ENCODE measurements around the gene RBCK1. TPM values are rescaled to one million over a fixed set of nuclear protein-coding genes. Genes with fewer than 3 reads are reported as not detected.
"Not testable (repeated sequence)": the region's sequence is repeated elsewhere in the genome, so short reads cannot be mapped to it uniquely, and the experiment has no call there.

RBCK1 gene
- total and polyA plus RNA-seq, 12 donors: 55.2 to 339 (median 128) TPM

DNA sequence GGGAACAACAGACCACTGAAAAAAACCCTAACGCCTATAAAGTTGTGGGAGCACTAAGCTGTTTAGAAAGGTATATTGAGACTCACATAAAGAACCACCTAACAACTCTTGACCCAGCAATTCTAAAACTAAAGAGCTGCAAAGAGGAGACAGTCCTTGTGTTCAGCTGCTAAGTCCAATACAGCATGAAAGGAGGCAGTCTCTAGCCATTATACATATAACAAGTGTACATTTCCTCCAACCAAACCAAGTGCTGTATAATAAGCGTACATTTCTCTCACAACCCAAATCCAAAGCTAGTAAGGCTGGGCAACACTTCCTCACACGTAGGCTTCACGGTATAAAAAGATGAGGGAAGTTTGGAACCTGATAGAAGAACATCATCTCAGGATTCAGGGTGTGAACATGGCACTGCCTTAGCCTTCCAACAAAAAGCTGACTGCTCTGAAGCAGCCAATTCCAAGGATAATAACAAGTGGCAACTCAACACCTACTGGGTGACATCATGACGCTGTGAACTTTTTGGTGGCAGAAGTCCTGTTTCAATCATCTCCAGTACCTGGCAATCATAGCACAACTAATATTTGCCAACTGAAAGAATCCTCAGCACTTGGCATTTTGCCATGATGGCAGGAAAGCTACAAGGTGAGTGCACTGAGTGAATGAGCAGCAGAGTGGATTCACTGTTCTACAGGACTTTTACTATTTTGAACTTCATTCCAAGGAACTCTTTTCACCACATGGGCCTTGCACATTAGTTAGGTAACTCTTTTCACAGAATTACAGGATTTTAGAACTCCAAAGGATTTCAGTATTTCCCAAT is 37.6 kb downstream of the RBCK1 start:
- no peak for TF ChIP-seq POLR2A (IDR thresholded peaks at IDR 0.05)
- TF ChIP-seq, protein P1, sequence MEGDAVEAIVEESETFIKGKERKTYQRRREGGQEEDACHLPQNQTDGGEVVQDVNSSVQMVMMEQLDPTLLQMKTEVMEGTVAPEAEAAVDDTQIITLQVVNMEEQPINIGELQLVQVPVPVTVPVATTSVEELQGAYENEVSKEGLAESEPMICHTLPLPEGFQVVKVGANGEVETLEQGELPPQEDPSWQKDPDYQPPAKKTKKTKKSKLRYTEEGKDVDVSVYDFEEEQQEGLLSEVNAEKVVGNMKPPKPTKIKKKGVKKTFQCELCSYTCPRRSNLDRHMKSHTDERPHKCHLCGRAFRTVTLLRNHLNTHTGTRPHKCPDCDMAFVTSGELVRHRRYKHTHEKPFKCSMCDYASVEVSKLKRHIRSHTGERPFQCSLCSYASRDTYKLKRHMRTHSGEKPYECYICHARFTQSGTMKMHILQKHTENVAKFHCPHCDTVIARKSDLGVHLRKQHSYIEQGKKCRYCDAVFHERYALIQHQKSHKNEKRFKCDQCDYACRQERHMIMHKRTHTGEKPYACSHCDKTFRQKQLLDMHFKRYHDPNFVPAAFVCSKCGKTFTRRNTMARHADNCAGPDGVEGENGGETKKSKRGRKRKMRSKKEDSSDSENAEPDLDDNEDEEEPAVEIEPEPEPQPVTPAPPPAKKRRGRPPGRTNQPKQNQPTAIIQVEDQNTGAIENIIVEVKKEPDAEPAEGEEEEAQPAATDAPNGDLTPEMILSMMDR (IDR thresholded peaks at IDR 0.05): no peak
- Histone ChIP-seq H3K4me3 (no peak overlapping the region), H3K9me3 (replicated peaks in 1 of 3) (no peaks in the 10 kb centered on the region), H3K27me3 (no peaks in the 10 kb centered on the region), H3K36me3 (replicated peaks in 1 of 2) (peaks cover 0 to 59% of the 10 kb centered on the region in 2 donors), H3K4me1 (replicated peaks in 1 of 2) (peaks cover 24% of the 10 kb centered on the region in 2 donors), H3K27ac (peak overlapping the region in 4 of 5 donors; percentile 0 to 76 (median 53))
- WGBS, 4 donors: 90 to 95% (median 91%) methylated on average over 5 of the region's 5 CpGs
- intact Hi-C loops (cut with DNase I): no loop called here
- DNase-seq: peak in 1 of 7 donors; percentile 13

DNA sequence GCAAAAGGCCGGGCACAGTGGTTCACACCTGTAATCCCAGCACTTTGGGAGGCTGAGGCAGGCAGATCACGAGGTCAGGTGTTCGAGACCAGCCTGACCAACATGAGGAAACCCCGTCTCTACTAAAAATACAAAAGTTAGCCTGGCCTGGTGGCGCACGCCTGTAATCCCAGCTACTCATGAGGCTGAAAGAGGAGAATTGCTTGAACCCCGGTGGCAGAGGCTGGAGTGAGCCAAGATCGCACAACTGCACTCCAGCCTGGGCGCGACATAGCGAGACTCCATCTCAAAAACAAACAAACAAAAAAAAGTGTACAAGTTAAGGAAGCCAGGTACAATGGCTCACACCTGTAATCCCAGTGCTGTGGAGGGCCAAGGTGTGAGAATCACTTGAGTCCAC is 43.9 kb downstream of the RBCK1 start:
- peaks cover 0 to 10% of the 10 kb centered on the region in 2 donors for H3K36me3 ChIP-seq (replicated peaks in 1 of 2)
- H3K27me3 ChIP-seq; H3K9me3 ChIP-seq (replicated peaks in 1 of 3); H3K4me1 ChIP-seq (replicated peaks in 1 of 2); H3K4me3 ChIP-seq; H3K27ac ChIP-seq; intact Hi-C loops (cut with DNase I): not testable (repeated sequence)
- DNase-seq: peak in 1 of 7 donors; percentile 35
- 86 to 95% (median 91%) methylated on average over 9 to 11 of the region's 11 CpGs for WGBS, 4 donors

DNA sequence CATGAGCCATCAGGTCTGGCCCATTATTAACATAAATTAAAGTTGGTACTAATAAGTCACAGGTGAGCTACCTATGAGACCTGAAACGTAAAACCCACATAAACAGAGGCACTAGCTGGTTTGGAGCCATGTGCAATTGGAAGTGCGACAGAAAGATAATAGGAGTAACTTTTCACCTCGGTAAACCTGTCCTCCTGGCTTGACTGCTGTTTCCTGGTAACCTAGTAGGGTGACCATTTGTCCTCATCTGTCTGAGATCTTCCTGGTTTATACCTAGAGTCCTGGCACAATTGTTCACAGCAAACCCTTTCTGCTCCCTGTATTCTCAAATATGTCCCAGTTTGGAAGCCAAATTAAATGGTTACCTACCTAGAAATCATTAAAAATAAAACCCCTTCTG is 46.9 kb downstream of the RBCK1 start:
- intact Hi-C loops (cut with DNase I): no loop called here
- 69 to 86% (median 73%) methylated on average over 3 of the region's 3 CpGs for WGBS, 4 donors
- no peak overlapping the region for H3K27ac ChIP-seq
- no peaks in the 10 kb centered on the region for H3K9me3 ChIP-seq (replicated peaks in 1 of 3)
- no peak for DNase-seq
- peaks cover 7 to 18% of the 10 kb centered on the region in 2 donors for H3K4me1 ChIP-seq (replicated peaks in 1 of 2)
- no peaks in the 10 kb centered on the region for H3K27me3 ChIP-seq
- TF ChIP-seq, protein P1 (IDR thresholded peaks at IDR 0.05): no peak
- no peak for TF ChIP-seq POLR2A (IDR thresholded peaks at IDR 0.05)
- no peak overlapping the region for H3K4me3 ChIP-seq
- no peaks in the 10 kb centered on the region for H3K36me3 ChIP-seq (replicated peaks in 1 of 2)

DNA sequence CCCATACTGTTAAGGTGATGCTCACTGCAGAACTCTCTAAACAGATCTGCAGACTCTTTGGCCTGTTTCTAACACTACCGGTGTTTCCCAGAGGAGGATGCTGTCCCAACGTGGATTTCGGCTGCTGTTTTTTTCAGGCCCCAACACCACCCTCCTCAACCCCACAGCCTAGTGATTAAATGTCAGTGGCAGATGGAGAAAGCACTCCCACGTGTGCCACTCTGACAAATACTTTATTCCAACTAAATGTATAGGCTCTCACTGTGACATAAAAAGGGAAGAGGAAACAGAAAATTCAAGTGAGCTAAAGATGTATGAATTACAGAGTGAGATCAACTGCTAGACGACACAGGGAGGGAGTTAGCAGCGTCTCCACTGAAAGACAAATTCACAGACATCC is 50.7 kb downstream of the RBCK1 start:
- H3K27ac ChIP-seq: peak overlapping the region in 1 of 5 donors; percentile 17
- peaks cover 22 to 41% of the 10 kb centered on the region in 2 donors for H3K4me1 ChIP-seq (replicated peaks in 1 of 2)
- 47 to 64% (median 53%) methylated on average over 6 of the region's 6 CpGs for WGBS, 4 donors
- no peaks in the 10 kb centered on the region for H3K9me3 ChIP-seq (replicated peaks in 1 of 3)
- no peak overlapping the region for H3K4me3 ChIP-seq
- TF ChIP-seq, protein P1 (IDR thresholded peaks at IDR 0.05): no peak
- no peak for TF ChIP-seq POLR2A (IDR thresholded peaks at IDR 0.05)
- no peaks in the 10 kb centered on the region for H3K27me3 ChIP-seq
- no peak for DNase-seq
- intact Hi-C loops (cut with DNase I): no loop called here
- no peaks in the 10 kb centered on the region for H3K36me3 ChIP-seq (replicated peaks in 1 of 2)

GRCh38 chr20:460180-460579 is 52.1 kb downstream of the RBCK1 start:
- no peaks in the 10 kb centered on the region for H3K27me3 ChIP-seq
- DNase-seq: no peak
- peaks cover 22 to 41% of the 10 kb centered on the region in 2 donors for H3K4me1 ChIP-seq (replicated peaks in 1 of 2)
- H3K27ac ChIP-seq: peak overlapping the region in 1 of 5 donors; percentile 94
- TF ChIP-seq, protein P1 (IDR thresholded peaks at IDR 0.05): no peak
- no peak for TF ChIP-seq POLR2A (IDR thresholded peaks at IDR 0.05)
- no peaks in the 10 kb centered on the region for H3K36me3 ChIP-seq (replicated peaks in 1 of 2)
- H3K9me3 ChIP-seq (replicated peaks in 1 of 3): no peaks in the 10 kb centered on the region
- peak overlapping the region in 1 of 4 donors; percentile 99 for H3K4me3 ChIP-seq
- WGBS, 4 donors: 16 to 23% (median 20%) methylated on average over 3 of the region's 3 CpGs
- intact Hi-C loops (cut with DNase I): no loop called here

All from adrenal gland (tissue), 12 donors.